Fibroblast of skin of abdomen (primary cell): ENCODE results near the gene RNF128.
"Not testable (repeated sequence)": the region's sequence is repeated elsewhere in the genome, so short reads cannot be mapped to it uniquely, and the experiment has no call there.

ENCODE experiments used
- DNase-seq: peaks from one replicate; pipeline ENCODE4 v3.0.0-alpha.2; 2013

The RNF128 gene

DNA sequence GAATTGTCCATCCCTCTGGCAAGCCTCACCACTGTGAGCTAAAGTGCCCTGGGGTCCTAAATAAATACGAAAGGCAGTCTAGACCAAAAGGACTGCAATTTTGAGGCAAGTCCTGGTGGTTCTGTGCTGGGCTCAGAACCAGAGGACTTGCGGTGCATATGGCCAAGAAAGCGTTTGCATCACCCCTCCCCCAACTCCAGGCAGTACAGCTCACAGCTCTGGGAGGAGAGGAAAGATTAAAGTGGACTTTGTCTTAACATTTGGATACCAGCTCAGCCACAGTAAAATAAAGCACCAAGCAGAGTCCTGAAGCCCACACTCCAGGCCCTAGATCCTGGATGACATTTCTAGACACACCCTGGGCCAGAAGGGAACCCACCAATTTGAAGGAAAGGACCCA is 24.9 kb downstream of the RNF128 start:
- no peak for DNase-seq

DNA sequence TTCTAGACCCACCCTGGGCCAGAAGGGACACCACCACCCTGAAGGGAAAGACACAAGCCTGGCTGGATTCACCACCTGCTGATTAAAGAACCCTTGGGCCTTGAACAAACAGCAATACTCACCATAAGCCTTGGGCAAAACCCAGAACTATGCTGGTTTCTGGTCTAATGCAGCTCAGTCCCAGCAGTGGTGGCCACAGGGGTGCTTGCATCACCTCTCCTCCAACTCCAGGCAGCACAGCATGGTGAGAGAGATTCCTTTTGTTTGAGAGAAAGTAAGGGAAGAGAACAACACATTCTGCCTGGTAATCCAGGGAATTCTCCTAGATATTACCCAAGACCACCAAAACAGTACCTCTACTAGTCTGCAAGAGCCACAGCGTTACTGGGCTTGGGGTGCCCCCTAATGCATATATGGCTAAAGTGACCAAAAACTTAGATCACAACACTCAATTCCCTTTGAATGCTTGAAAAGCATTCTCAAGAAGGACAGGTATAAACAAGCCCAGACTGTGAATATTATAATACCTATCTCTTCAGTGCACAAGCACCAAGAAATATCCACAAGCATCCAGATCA is 25.7 kb downstream of the RNF128 start:
- peak; percentile 1 for DNase-seq

GRCh38 chrX:106769288-106769687 is 42.8 kb downstream of the RNF128 start:
- DNase-seq = not testable (repeated sequence)

- no peak for DNase-seq
Observed at GRCh38 chrX:106774981-106775380, 48.5 kb downstream of the RNF128 start.

- DNase-seq = no peak
Observed at GRCh38 chrX:106780264-106780663, 53.8 kb downstream of the RNF128 start.

GRCh38 chrX:106780664-106781377 is 54.3 kb downstream of the RNF128 start:
- DNase-seq = no peak

DNA sequence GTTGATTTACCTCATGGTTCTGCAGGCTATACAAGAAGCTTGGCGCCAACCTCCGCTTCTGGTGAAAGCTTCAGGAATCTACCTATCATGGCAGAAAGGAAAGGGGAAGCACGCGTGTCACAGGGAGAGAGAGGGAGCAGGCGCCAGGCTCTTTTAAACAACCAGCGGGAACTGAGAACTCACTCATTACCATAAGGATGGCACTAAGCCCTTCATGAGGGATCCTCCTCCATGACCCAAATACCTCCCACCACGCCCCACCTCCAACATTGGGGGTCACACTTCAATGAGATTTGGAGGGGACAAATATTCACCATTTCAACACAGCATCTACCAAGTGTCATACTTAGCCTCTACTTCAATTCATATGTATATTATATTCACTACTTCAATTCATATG is 57.2 kb downstream of the RNF128 start:
- DNase-seq = no peak

DNA sequence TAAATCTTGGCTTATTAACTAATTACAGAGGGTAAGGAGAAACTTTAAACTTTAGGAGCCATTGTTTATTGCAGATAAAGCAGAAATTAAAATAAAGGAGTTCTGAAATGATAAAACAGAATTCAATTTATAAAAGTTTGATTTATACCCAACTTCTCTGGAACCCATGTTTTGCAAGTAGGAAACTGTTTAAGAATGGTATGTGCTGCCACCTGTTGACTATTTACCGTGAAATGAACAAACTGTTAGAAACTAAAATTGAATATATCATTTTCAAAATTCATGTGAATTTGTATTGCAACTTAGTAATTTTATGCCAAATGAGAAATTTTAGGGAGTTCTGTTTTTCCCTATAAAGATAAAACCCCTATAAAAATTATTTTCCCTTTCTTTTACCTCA is 65.0 kb downstream of the RNF128 start:
- DNase-seq = no peak

- no peak for DNase-seq
Observed at GRCh38 chrX:106802063-106802387, 75.5 kb downstream of the RNF128 start.

- peak; percentile 94 for DNase-seq
Observed at GRCh38 chrX:106802388-106803275, 76.1 kb downstream of the RNF128 start, which contains the start of gene TBC1D8B. TSS of gene TBC1D8B (plus strand) at chrX:106802673. CDS start at chrX:106802854, 181 bp downstream.

DNA sequence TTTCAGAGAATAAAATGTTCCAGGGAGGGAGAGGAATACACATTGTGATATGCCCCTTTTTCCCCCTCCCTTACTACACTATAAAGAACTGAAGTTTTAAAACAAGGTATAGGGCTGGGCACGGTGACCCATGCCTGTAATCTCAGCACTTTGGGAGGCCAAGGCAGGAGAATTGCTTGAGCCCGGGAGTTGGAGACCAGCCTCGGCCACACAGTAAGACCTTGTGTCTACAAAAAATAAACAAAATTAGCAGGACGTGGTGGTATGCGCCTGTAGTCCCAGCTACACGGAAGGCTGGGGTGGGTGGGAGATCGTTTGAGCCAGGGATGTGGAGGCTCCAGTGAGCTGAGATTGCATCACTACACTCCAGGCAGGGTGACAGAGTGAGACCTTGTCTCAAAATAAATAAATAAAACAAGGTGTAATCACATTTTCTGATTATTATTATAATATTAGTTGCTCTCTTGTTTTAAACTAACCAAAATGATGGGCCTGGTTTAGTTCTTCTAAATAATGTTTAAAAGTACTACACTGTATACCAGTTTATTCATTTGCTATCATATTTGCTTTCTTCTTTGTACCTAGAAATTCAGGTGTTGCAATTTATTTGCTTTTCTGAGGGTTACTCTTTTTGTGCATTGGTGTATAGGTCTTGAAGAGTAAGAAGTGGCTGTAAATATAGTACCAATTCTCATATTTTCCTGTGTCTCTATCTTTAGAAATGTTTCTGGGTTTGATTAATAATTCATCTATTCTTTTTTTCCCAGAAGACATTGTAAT is 84.8 kb downstream of the RNF128 start:
- no peak for DNase-seq

DNA sequence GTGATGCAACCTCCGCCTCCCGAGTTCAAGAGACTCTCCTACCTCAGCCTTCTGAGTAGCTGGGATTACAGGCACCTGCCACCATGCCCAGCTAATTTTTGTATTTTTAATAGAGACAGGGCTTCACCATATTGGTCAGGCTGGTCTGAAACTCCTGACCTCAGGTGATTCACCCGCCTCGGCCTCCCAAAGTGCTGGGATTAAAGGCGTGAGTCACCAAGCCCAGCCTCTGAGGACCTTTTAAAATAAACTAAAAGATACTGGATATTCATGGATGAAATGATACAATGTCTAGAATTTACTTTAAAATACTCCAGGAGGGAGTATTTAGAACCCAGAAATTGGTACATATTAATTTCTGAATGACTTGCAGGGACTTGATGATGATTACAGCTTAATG is 86.4 kb downstream of the RNF128 start:
- not testable (repeated sequence) for DNase-seq

DNA sequence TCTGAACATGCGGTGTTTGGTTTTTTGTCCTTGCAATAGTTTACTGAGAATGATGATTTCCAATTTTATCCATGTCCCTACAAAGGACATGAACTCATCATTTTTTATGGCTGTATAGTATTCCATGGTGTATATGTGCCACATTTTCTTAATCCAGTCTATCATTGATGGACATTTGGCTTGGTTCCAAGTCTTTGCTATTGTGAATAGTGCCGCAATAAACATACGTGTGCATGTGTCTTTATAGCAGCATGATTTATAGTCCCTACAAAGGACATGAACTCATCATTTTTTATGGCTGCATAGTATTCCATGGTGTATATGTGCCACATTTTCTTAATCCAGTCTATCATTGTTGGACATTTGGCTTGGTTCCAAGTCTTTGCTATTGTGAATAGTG is 87.6 kb downstream of the RNF128 start:
- DNase-seq = not testable (repeated sequence)
